K562 (cell line): Measurements from ENCODE around the gene SLC30A3. TPM values are rescaled to one million over a fixed set of nuclear protein-coding genes. Genes with fewer than 3 reads are reported as not detected.

Experiments
- ATAC-seq: fragments of 200-7000 bp; cut with Tn5 transposase; 3 replicates; pipeline ENCODE4 v1.9.1; 2020; ENCODE audit warnings: moderate library complexity
- BruUV-seq: library from RNA; stranded (reverse); fragments of 400-500 nt; replicated peaks from 2 replicates; lab custom pipeline; 2021; lab: Mats Ljungman, UMichigan
- CTCF ChIA-PET: fragments of 300-600 bp; formaldehyde crosslinking; extraction: SDS; loops from one replicate; lab custom pipeline; 2021; ENCODE audit warnings: low intra/inter-chr PET ratio; lab: Yijun Ruan, JAX
- POLR2A ChIA-PET: fragments of 300-600, 350-650 bp; sonication (Branson Sonifier 250); formaldehyde crosslinking; extraction: SDS; loops from one replicate; lab custom pipeline; 2021; ENCODE audit warnings: antibody characterized with exemption, inconsistent platforms; lab: Yijun Ruan, JAX
- DNase-seq, 4 experiments: peaks; one replicate each; pipeline versions ENCODE4 v3.0.0 to v3.0.0-alpha.2; 2011 to 2018; ENCODE audit warnings: low spot score in 3 of 4, mixed read lengths in 3 of 4; ENCODE audit errors: extremely low read depth in 1 of 4
- FAIRE-seq: peaks from 2 replicates; lab custom pipeline; 2011; peaks lifted over from hg19 to GRCh38; lab: Jason Lieb, UNC
- H2AFZ ChIP-seq: 2 replicates; pipeline ENCODE4 v1.6.0; 2011; ENCODE audit warnings: low read depth, low read length, control low read depth, inconsistent platforms
- H3K27ac ChIP-seq: fragments of 200-600 bp; 3 replicates; pipeline ENCODE4 v1.8.0; 2011; ENCODE audit warnings: low read depth, mild to moderate bottlenecking, control low read depth, inconsistent platforms, low read length, moderate library complexity, mixed read lengths; ENCODE audit errors: extremely low read depth
- H3K27me3 ChIP-seq, 2 experiments: fragments of 300-600 bp in 1 of 2; 2 replicates in 1 of 2; 3 replicates in 1 of 2; pipeline versions ENCODE4 v1.6.0 to v1.8.0; 2011; ENCODE audit warnings: inconsistent platforms in 2 of 2, low read length in 2 of 2, mild to moderate bottlenecking in 1 of 2, mixed read lengths in 1 of 2, moderate library complexity in 1 of 2; ENCODE audit not compliant: control insufficient read depth in 2 of 2, insufficient read depth in 2 of 2
- H3K36me3 ChIP-seq: fragments of 300-600 bp; 3 replicates; pipeline ENCODE4 v1.8.0; 2011; ENCODE audit warnings: mild to moderate bottlenecking, low read length, inconsistent platforms; ENCODE audit not compliant: control insufficient read depth, insufficient read depth
- H3K4me1 ChIP-seq, 2 experiments: fragments of 200-600 bp in 1 of 2; replicated peaks in 1 of 2; 2 replicates in 1 of 2; 3 replicates in 1 of 2; pipeline versions ENCODE4 v1.5.1 to v1.8.0; 2011; ENCODE audit warnings: inconsistent platforms in 2 of 2, low read length in 2 of 2, mild to moderate bottlenecking in 1 of 2, mixed read lengths in 1 of 2, moderate library complexity in 1 of 2; ENCODE audit not compliant: control insufficient read depth in 2 of 2, insufficient read depth in 2 of 2
- H3K4me2 ChIP-seq: 2 replicates; pipeline ENCODE4 v1.6.1; 2011; ENCODE audit warnings: low read length, control low read depth, inconsistent platforms, mixed read lengths; ENCODE audit not compliant: insufficient read depth
- H3K4me3 ChIP-seq: fragments of 200-600 bp; sonication (generic), shearing (Covaris generic); 2 replicates; pipeline ENCODE4 v1.5.1; 2016; ENCODE audit warnings: control low read depth, inconsistent platforms
- H3K79me2 ChIP-seq: fragments of 200-600 bp; 3 replicates; pipeline ENCODE4 v1.8.0; 2011; ENCODE audit warnings: low read length, inconsistent platforms; ENCODE audit not compliant: control insufficient read depth, insufficient read depth
- H3K9ac ChIP-seq, 2 experiments: 2 replicates each; pipeline versions ENCODE4 v1.6.0 to v1.6.1; 2011; ENCODE audit warnings: low read depth in 2 of 2, low read length in 2 of 2, control low read depth in 1 of 2, inconsistent platforms in 1 of 2, mild to moderate bottlenecking in 1 of 2, mixed read lengths in 1 of 2; ENCODE audit not compliant: insufficient read depth in 1 of 2
- H3K9me1 ChIP-seq: one replicate; pipeline ENCODE4 v1.6.0; 2011; ENCODE audit warnings: inconsistent platforms, mild to moderate bottlenecking, low read length, moderate library complexity; ENCODE audit not compliant: control insufficient read depth, insufficient read depth
- H3K9me3 ChIP-seq: replicated peaks from 2 replicates; pipeline ENCODE4 v1.5.1; 2011; ENCODE audit warnings: low read depth, low read length, inconsistent platforms; ENCODE audit not compliant: control insufficient read depth, insufficient read depth
- H4K20me1 ChIP-seq: replicated peaks from 2 replicates; pipeline ENCODE4 v1.6.1; 2011; ENCODE audit warnings: low read length, inconsistent platforms, mixed read lengths; ENCODE audit not compliant: control insufficient read depth, insufficient read depth
- FOXP1 ChIP-seq: sonication (generic); formaldehyde crosslinking; IDR thresholded peaks from 2 replicates; pipeline ENCODE4 v1.8.0; 2022; ENCODE audit warnings: mild to moderate bottlenecking, missing genetic modification reagents
- LCOR ChIP-seq: sonication (generic); formaldehyde crosslinking; IDR thresholded peaks from 2 replicates; pipeline ENCODE4 v1.8.0; 2022; ENCODE audit warnings: mild to moderate bottlenecking, missing genetic modification reagents
- MXI1 ChIP-seq: IDR thresholded peaks from 2 replicates; pipeline ENCODE4 v1.6.1; 2011; ENCODE audit warnings: low read depth, mild to moderate bottlenecking, improper control_type of control experiment, low read length
- SMARCE1 ChIP-seq: fragments of 450-650 bp; IDR thresholded peaks from 2 replicates; pipeline ENCODE4 v1.7.1; 2016; ENCODE audit warnings: mild to moderate bottlenecking
- ZNF551 ChIP-seq: fragments of 250-450 bp; sonication (Bioruptor Pico); IDR thresholded peaks from 2 replicates; pipeline ENCODE4 v1.5.0; 2021; ENCODE audit warnings: mild to moderate bottlenecking, moderate library complexity
- WGBS: fragments of 100-300 bp; shearing (Covaris generic); methylation state at CpG from one replicate; pipeline ENCODE4 v1.1.6; 2016; ENCODE audit warnings: low coverage, mixed read lengths; ENCODE audit not compliant: insufficient coverage; ENCODE audit errors: missing lambda C conversion rate; 5-methylcytosine and 5-hydroxymethylcytosine counted together
- in situ Hi-C: fragments of 300-500 bp; cut with MboI; formaldehyde crosslinking; loops from 4 replicates; pipeline ENCODE4 v1.15.0; 2018; ENCODE audit warnings: inconsistent platforms, mixed read lengths
- intact Hi-C: fragments of 100-400 bp; cut with micrococcal nuclease; formaldehyde crosslinking; loops from 2 replicates; pipeline ENCODE4 v1.14.2; 2022
- polyA plus RNA-seq, 8 experiments: library from polyadenylated mRNA; depleted of rRNA in 4 of 8; stranded (reverse) in 5 of 8; unstranded in 3 of 8; fragments of >200 nt; fragmentation: Nextera tagmentation in 2 of 8; fragmentation: Illumina TruSeq in 1 of 8; extraction: Ambion mirVana in 2 of 8; extraction: Trizol in 1 of 8; gene quantifications; 2 replicates each; pipeline versions ENCODE4 v1.2.1 to v1.2.3, GENCODE V29; 2011 to 2014; ENCODE audit warnings: inconsistent platforms in 1 of 8, missing spikeins in 1 of 8
- total RNA-seq, 7 experiments: library from RNA; depleted of rRNA in 6 of 7; stranded (reverse); fragments of >200 nt in 6 of 7; fragmentation: Illumina TruSeq in 2 of 7; extraction: Trizol in 2 of 7; gene quantifications; 2 replicates each; pipeline versions ENCODE4 v1.2.1 to v1.2.3, GENCODE V29; 2011 to 2021; ENCODE audit warnings: low replicate concordance in 1 of 7
- TF ChIP-seq, protein P1 (sequence below): fragments of 200-800 bp; sonication (Bioruptor generic); IDR thresholded peaks from 2 replicates; pipeline ENCODE4 v1.6.1; 2017; ENCODE audit warnings: missing genetic modification characterization, missing compliant biosample characterization
- TF ChIP-seq, protein P2 (sequence below): sonication (generic); formaldehyde crosslinking; IDR thresholded peaks from 2 replicates; pipeline ENCODE4 v1.9.0; 2022; ENCODE audit warnings: mild to moderate bottlenecking, missing genetic modification reagents
- TF ChIP-seq, protein P3 (sequence below): conservative IDR thresholded peaks from 2 replicates; pipeline ENCODE4 v1.6.1; 2011; ENCODE audit warnings: low read depth, mild to moderate bottlenecking, low read length; ENCODE audit not compliant: control insufficient read depth
- TF ChIP-seq, protein P4 (sequence below): fragments of 250-450 bp; sonication (Bioruptor Pico); IDR thresholded peaks from 2 replicates; pipeline ENCODE4 v1.4.0; 2020; ENCODE audit warnings: mild to moderate bottlenecking
- TF ChIP-seq, protein P5 (sequence below), 2 experiments: fragments of 450-650 bp; conservative IDR thresholded peaks; 2 replicates each; pipeline ENCODE4 v1.6.1; 2017; ENCODE audit warnings: mild to moderate bottlenecking in 2 of 2, moderate library complexity in 2 of 2
- TF ChIP-seq, protein P6 (sequence below), 2 experiments: IDR thresholded peaks; 2 replicates each; pipeline ENCODE4 v1.6.1; 2011; ENCODE audit warnings: borderline replicate concordance in 1 of 2, control low read depth in 1 of 2, low read depth in 1 of 2, low read length in 1 of 2, mild to moderate bottlenecking in 1 of 2, mixed read lengths in 1 of 2, moderate library complexity in 1 of 2; ENCODE audit not compliant: insufficient read depth in 1 of 2, insufficient read length in 1 of 2, poor library complexity in 1 of 2, severe bottlenecking in 1 of 2; ENCODE audit errors: extremely low read depth in 1 of 2

Gene SLC30A3
- total and polyA plus RNA-seq, 9 of the 15 experiments (the other 6 are each of a cell fraction or from before 2014, with no cell fraction given): 0.03 to 2.7 (median 0.89) TPM; not detected in 1

DNA sequence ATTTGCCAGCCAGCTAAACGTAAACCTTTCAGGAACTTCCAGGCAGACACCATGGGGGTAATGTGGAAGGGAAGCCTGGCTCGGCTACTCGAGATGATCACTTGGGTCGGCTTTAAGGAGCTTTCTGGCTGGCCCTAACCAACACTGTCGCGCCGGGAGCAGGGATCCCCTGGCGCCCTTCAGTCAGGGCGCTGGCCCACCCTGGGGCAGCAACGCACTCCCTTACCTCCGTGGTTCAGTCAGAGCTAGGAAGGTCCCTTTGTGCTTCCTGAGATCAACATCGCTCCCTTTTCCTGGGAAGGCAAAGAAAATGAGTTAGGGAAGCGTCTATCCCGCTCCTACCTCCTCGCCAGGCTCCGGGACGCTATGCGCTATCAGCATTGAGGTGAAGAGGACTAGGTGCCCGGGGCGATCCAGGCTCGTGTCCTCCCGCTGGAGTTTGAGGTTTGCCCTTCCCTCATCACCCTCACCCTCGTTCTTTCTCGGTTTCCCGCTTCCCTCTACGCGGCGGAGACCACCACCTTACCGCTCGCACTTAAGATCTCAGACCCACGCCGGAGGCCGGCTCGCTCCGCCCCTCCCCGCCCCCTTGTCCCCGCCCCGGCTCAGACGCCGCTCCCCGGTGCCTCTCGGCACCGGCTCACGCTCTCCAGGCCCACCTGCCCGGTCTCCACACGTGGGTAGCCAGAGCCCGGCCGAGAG lies 51.5 kb downstream of the SLC30A3 start:
- no peaks in the 10 kb centered on the region for H3K9me3 ChIP-seq
- peak overlapping the region; percentile 76 for H3K4me3 ChIP-seq
- DNase-seq (peak in 3 of 4 experiments; percentile 48 to 96 (median 95)), FAIRE-seq (no peak), ATAC-seq (peak; percentile 17)
- in situ Hi-C loops (no loop called here), intact Hi-C loops (loop anchor here (5.0 kb wide), 1 partner anchor 114 kb away; no protein-coding TSS in a partner anchor)
- POLR2A ChIA-PET: interaction anchor here (0.6 to 1.9 kb wide), 9 partner anchors 11 to 858 kb away, joined by 3 to 12 read pairs (median 3); partner anchors contain the start of gene OST4
- H2AFZ ChIP-seq: peak overlapping the region; percentile 85
- TSS peak; percentile 82 for BruUV-seq
- H3K27me3 ChIP-seq: no peaks in the 10 kb centered on the region
- H3K27ac ChIP-seq: peak overlapping the region; percentile 92
- H3K9me1 ChIP-seq: no peaks in the 10 kb centered on the region
- peak overlapping the region; percentile 93 to 100 for H3K9ac ChIP-seq
- peaks cover 16 to 28% of the 10 kb centered on the region in 2 experiments for H3K4me1 ChIP-seq
- no peaks in the 10 kb centered on the region for H4K20me1 ChIP-seq
- CTCF ChIA-PET: no interaction called here
- WGBS: under 1% methylated on average over 32 of the region's 48 CpGs
- peaks cover 40% of the 10 kb centered on the region for H3K79me2 ChIP-seq
- H3K4me2 ChIP-seq: peak overlapping the region; percentile 96
- H3K36me3 ChIP-seq: peaks cover 58% of the 10 kb centered on the region
- 0 out of 2 replicates have a peak, but pooled peaks have one; percentile 7 for TF ChIP-seq LCOR (CRISPR knock-in tag)
- TF ChIP-seq SMARCE1: 0 out of 2 replicates have a peak, but pooled peaks have one; percentile 40
- TF ChIP-seq, protein P1, sequence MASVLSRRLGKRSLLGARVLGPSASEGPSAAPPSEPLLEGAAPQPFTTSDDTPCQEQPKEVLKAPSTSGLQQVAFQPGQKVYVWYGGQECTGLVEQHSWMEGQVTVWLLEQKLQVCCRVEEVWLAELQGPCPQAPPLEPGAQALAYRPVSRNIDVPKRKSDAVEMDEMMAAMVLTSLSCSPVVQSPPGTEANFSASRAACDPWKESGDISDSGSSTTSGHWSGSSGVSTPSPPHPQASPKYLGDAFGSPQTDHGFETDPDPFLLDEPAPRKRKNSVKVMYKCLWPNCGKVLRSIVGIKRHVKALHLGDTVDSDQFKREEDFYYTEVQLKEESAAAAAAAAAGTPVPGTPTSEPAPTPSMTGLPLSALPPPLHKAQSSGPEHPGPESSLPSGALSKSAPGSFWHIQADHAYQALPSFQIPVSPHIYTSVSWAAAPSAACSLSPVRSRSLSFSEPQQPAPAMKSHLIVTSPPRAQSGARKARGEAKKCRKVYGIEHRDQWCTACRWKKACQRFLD (CRISPR knock-in tag): peak; percentile 41; the same call in 1 of the 2 replicates
- no peak for TF ChIP-seq ZNF551 (CRISPR knock-in tag)
- TF ChIP-seq FOXP1 (CRISPR knock-in tag): 0 out of 2 replicates have a peak, but pooled peaks have one; percentile 15
- TF ChIP-seq, protein P2, sequence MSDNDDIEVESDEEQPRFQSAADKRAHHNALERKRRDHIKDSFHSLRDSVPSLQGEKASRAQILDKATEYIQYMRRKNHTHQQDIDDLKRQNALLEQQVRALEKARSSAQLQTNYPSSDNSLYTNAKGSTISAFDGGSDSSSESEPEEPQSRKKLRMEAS: 0 out of 2 replicates have a peak, but pooled peaks have one; percentile 36
- TF ChIP-seq, protein P3, sequence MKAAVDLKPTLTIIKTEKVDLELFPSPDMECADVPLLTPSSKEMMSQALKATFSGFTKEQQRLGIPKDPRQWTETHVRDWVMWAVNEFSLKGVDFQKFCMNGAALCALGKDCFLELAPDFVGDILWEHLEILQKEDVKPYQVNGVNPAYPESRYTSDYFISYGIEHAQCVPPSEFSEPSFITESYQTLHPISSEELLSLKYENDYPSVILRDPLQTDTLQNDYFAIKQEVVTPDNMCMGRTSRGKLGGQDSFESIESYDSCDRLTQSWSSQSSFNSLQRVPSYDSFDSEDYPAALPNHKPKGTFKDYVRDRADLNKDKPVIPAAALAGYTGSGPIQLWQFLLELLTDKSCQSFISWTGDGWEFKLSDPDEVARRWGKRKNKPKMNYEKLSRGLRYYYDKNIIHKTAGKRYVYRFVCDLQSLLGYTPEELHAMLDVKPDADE: peak; percentile 27; the same call in 1 of the 2 replicates
- peak; percentile 73; the same call in 1 of the 2 replicates for TF ChIP-seq MXI1
- TF ChIP-seq, protein P4, sequence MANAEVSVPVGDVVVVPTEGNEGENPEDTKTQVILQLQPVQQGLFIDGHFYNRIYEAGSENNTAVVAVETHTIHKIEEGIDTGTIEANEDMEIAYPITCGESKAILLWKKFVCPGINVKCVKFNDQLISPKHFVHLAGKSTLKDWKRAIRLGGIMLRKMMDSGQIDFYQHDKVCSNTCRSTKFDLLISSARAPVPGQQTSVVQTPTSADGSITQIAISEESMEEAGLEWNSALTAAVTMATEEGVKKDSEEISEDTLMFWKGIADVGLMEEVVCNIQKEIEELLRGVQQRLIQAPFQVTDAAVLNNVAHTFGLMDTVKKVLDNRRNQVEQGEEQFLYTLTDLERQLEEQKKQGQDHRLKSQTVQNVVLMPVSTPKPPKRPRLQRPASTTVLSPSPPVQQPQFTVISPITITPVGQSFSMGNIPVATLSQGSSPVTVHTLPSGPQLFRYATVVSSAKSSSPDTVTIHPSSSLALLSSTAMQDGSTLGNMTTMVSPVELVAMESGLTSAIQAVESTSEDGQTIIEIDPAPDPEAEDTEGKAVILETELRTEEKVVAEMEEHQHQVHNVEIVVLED (CRISPR knock-in tag): no peak
- TF ChIP-seq, protein P5, sequence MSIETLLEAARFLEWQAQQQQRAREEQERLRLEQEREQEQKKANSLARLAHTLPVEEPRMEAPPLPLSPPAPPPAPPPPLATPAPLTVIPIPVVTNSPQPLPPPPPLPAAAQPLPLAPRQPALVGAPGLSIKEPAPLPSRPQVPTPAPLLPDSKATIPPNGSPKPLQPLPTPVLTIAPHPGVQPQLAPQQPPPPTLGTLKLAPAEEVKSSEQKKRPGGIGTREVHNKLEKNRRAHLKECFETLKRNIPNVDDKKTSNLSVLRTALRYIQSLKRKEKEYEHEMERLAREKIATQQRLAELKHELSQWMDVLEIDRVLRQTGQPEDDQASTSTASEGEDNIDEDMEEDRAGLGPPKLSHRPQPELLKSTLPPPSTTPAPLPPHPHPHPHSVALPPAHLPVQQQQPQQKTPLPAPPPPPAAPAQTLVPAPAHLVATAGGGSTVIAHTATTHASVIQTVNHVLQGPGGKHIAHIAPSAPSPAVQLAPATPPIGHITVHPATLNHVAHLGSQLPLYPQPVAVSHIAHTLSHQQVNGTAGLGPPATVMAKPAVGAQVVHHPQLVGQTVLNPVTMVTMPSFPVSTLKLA (conservative IDR thresholded peaks at IDR 0.05): 0 out of 4 replicates have a peak, but pooled peaks of 1 of the 2 experiments have one; percentile 35
- TF ChIP-seq, protein P6, sequence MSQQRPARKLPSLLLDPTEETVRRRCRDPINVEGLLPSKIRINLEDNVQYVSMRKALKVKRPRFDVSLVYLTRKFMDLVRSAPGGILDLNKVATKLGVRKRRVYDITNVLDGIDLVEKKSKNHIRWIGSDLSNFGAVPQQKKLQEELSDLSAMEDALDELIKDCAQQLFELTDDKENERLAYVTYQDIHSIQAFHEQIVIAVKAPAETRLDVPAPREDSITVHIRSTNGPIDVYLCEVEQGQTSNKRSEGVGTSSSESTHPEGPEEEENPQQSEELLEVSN (IDR thresholded peaks at IDR 0.05; ENCODE audit: borderline replicate concordance in 1 of 2, extremely low read depth in 1 of 2, insufficient read depth in 1 of 2, insufficient read length in 1 of 2, low read depth in 1 of 2, low read length in 1 of 2, poor library complexity in 1 of 2, severe bottlenecking in 1 of 2): peak in 1 of 2 experiments; percentile 70
